Left ventricle myocardium inferior (tissue), 1 donor: ENCODE data around the gene RNF175. TPM values are rescaled to one million over a fixed set of nuclear protein-coding genes. Genes with fewer than 3 reads are reported as not detected.

Source experiments
- DNase-seq: peaks from one replicate; pipeline ENCODE4 v3.0.0-alpha.2; 2020
- H3K27ac ChIP-seq: fragments of 200-600 bp; replicated peaks from 2 replicates; pipeline ENCODE4 v1.8.0; 2021
- H3K27me3 ChIP-seq: fragments of 200-600 bp; 2 replicates; pipeline ENCODE4 v1.8.0; 2021; ENCODE audit warnings: low read depth
- H3K36me3 ChIP-seq: fragments of 200-600 bp; 2 replicates; pipeline ENCODE4 v1.8.0; 2021
- H3K4me1 ChIP-seq: fragments of 200-600 bp; 2 replicates; pipeline ENCODE4 v1.8.0; 2021
- H3K4me3 ChIP-seq: fragments of 200-600 bp; 2 replicates; pipeline ENCODE4 v1.8.0; 2021; ENCODE audit warnings: mild to moderate bottlenecking, moderate library complexity
- H3K9me3 ChIP-seq: fragments of 200-600 bp; replicated peaks from 2 replicates; pipeline ENCODE4 v1.8.0; 2021
- intact Hi-C: fragments of 100-400 bp; cut with micrococcal nuclease; formaldehyde crosslinking; loops from one replicate; pipeline ENCODE4 v1.11.0; 2022
- total RNA-seq: library from RNA; stranded (reverse); fragmentation: NEBNext Ultra II Directional; extraction: Animal tissue kit (Norgen Biotek cat#: 25700); gene quantifications from one replicate; pipeline ENCODE4 v1.2.1, GENCODE V29; 2021
- TF ChIP-seq, protein P1 (sequence below): fragments of 200-600 bp; IDR thresholded peaks from 2 replicates; pipeline ENCODE4 v1.8.0; 2021; ENCODE audit warnings: antibody characterized with exemption, mild to moderate bottlenecking, borderline replicate concordance
- donor health status: DM: no; HTN: yes; CAD: no; lungs with severe emphysema.

Gene RNF175
- total RNA-seq, 1 donor from 2014 or later: 0.71 TPM

DNA sequence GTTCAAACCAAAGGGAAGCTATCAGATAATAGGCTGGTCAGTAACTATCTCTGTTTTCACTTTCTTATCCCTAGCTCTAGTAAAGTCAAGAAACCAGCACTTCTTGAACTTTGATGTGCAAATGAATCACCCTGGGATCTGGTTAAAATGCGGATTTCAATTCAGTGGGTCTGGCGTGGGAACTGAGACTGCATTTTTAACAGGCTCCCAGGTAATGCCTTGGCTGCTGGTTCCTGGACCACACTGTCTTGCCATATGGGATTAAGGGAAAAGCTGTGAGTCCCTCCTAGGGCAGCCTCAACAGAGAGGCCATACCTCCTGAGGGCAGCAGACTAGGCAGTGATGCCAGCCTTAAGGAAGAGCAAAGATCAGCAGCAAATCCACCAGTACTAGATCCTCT, 1.7 kb downstream of the RNF175 start:
- Histone ChIP-seq H3K9me3 (peaks cover 8% of the 10 kb centered on the region), H3K27ac (no peak overlapping the region), H3K4me1 (peaks cover 13% of the 10 kb centered on the region), H3K36me3 (no peaks in the 10 kb centered on the region), H3K27me3 (peaks cover 77% of the 10 kb centered on the region), H3K4me3 (no peak overlapping the region)
- DNase-seq: no peak
- intact Hi-C loops: no loop called here
- TF ChIP-seq, protein P1, sequence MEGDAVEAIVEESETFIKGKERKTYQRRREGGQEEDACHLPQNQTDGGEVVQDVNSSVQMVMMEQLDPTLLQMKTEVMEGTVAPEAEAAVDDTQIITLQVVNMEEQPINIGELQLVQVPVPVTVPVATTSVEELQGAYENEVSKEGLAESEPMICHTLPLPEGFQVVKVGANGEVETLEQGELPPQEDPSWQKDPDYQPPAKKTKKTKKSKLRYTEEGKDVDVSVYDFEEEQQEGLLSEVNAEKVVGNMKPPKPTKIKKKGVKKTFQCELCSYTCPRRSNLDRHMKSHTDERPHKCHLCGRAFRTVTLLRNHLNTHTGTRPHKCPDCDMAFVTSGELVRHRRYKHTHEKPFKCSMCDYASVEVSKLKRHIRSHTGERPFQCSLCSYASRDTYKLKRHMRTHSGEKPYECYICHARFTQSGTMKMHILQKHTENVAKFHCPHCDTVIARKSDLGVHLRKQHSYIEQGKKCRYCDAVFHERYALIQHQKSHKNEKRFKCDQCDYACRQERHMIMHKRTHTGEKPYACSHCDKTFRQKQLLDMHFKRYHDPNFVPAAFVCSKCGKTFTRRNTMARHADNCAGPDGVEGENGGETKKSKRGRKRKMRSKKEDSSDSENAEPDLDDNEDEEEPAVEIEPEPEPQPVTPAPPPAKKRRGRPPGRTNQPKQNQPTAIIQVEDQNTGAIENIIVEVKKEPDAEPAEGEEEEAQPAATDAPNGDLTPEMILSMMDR: no peak

DNA sequence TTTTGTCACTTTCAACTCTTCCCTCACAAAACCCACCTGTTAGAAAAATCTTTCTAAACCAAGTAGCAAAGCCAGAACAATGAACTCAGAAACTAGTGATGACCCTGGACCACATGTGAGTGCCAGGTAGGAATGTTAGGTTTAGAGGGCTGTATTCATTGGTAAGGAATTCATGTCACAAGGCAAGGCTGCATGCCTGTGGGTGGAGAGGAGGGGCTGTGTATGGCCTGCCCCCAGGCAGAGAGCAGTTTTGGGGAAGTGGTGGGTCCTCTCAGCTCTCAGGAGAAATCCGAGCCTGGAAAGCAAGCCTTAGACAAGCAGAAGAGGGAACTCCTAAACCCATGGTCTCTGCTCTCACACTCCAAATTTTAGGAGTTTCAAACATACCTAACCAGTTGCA, 2.4 kb downstream of the RNF175 start:
- peaks cover 13% of the 10 kb centered on the region for H3K4me1 ChIP-seq
- H3K27me3 ChIP-seq: peaks cover 72% of the 10 kb centered on the region
- DNase-seq: no peak
- no peaks in the 10 kb centered on the region for H3K36me3 ChIP-seq
- no peak overlapping the region for H3K27ac ChIP-seq
- peaks cover 8% of the 10 kb centered on the region for H3K9me3 ChIP-seq
- TF ChIP-seq, protein P1: no peak
- intact Hi-C loops: no loop called here
- H3K4me3 ChIP-seq: no peak overlapping the region

DNA sequence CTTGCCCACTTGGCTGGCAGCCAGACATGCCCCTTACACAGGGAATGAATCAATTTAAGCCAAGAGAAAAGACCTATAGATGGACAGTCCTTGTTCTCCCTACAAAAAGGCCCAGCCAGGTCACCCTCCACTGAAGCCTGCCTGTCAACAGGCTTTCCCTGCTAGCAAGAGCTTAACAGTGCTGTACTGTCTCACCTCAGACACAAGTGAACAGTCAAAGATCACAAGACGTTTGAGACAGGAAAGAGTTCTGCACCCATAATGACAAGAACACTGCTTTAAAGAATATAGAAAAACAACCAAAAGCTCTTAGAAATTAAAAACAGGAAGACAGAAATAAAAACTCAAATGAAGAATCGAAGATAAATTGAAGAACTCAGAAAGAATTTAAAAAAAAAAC, 4.6 kb downstream of the RNF175 start:
- H3K9me3 ChIP-seq: peaks cover 8% of the 10 kb centered on the region
- DNase-seq: no peak
- intact Hi-C loops: no loop called here
- H3K4me1 ChIP-seq: peaks cover 13% of the 10 kb centered on the region
- no peaks in the 10 kb centered on the region for H3K36me3 ChIP-seq
- no peak overlapping the region for H3K4me3 ChIP-seq
- peaks cover 58% of the 10 kb centered on the region for H3K27me3 ChIP-seq
- TF ChIP-seq, protein P1: no peak
- H3K27ac ChIP-seq: no peak overlapping the region

DNA sequence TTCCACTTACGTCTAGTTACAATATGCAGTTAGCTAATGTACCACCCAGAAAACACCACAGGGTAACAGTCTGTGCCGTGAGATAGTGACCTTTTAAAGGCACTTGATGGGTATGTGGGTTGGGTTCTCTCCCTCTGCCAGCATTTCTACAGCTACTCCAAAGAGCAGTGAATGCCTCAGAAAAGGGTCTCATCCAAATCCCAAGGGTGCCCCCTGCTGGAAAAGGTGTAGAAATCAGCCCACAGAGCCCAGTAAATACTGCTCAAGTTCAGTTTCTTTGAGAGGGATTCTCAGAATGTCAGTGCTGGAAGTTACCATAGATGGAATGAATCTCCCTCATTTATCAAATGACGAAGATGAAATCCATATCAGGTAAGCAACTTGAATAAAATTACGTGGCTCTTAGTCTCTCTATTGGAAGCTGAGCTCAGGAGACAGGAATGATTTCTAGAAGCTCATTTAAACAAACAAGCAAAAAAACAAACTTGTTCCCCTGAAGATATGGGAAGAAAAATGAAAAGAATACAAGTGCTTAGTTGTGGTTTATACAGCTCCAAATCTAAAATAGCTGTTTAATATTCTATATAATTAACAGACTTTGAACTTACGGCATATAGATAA, 9.5 kb downstream of the RNF175 start:
- Histone ChIP-seq H3K9me3 (peaks cover 8% of the 10 kb centered on the region), H3K4me1 (no peaks in the 10 kb centered on the region), H3K27ac (no peak overlapping the region), H3K4me3 (no peak overlapping the region), H3K27me3 (peaks cover 16% of the 10 kb centered on the region), H3K36me3 (no peaks in the 10 kb centered on the region)
- intact Hi-C loops: loop anchor here (5.0 kb wide), 1 partner anchor 113 kb away; no protein-coding TSS in a partner anchor
- no peak for DNase-seq
- TF ChIP-seq, protein P1: peak; percentile 71

DNA sequence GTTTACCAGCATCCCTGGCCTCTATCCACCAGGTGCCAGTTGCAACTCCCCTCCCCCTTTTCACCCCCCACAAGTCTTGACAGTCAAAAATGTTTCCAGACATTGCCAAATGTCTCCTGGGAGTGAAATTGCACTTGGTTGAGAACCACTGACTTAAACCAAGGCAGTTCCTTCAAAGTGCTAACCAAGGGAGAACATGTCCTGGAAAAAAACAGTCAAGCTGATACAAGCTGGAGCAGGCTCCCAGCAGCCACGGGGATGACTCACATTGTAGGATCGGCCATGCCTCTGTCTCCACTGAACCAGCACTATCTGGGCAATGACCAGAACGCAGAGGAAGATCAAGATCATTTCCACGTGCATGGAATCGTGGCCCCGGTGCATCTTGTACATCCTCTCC, 11.4 kb downstream of the RNF175 start:
- no peak for DNase-seq
- intact Hi-C loops: no loop called here
- no peak overlapping the region for H3K27ac ChIP-seq

More for the DNA sequence above, 11.4 kb downstream of the RNF175 start:
- H3K27me3 ChIP-seq: peaks cover 8% of the 10 kb centered on the region
- H3K4me1 ChIP-seq: no peaks in the 10 kb centered on the region
- H3K36me3 ChIP-seq: no peaks in the 10 kb centered on the region
- no peak overlapping the region for H3K4me3 ChIP-seq
- TF ChIP-seq, protein P1: no peak
- no peaks in the 10 kb centered on the region for H3K9me3 ChIP-seq
